ENCODE results near the gene TRIM33.
"Not testable (repeated sequence)": the region's sequence is repeated elsewhere in the genome, so short reads cannot be mapped to it uniquely, and the experiment has no call there.

- TF ChIP-seq POLR2A, CTCF (IDR thresholded peaks at IDR 0.05): not testable (repeated sequence)
These were observed 123.4 kb downstream of the TRIM33 start for GRCh38 chr1:114387585-114387984.
